Mammary epithelial cell (primary cell): ENCODE data around the gene HSPB1.

Experiments used
- EZH2 ChIP-seq: IDR thresholded peaks from 2 replicates; pipeline ENCODE4 v1.6.1; 2012; ENCODE audit warnings: low read length, inconsistent platforms, borderline replicate concordance
- TF ChIP-seq, protein P1 (sequence below), 2 donors: IDR thresholded peaks in 1 of 2; conservative IDR thresholded peaks in 1 of 2; 2 replicates each; pipeline ENCODE4 v1.5.1; 2011 to 2012; ENCODE audit warnings: inconsistent platforms in 2 of 2, low read length in 2 of 2, mild to moderate bottlenecking in 2 of 2, control low read depth in 1 of 2, low read depth in 1 of 2; ENCODE audit not compliant: insufficient read depth in 1 of 2; ENCODE audit errors: extremely low read depth in 1 of 2

DNA sequence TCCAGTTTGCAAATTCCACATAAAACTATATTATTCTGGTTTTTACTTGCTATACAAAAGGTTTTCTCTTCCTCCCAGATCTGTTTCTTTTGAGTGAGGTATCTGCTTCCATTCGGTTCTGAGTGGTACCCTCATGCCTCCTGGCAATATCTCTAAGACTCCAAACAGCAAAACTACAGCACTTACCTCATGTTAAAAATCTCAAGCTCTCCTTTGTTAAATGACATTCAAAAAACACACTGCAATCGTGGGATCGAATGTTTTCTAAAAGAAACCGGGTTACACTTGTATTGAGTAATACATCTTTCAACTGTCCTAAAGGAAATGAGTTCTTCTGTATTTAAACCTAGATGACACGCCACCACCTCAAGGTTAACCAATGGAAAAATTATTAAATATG, 45.2 kb downstream of the HSPB1 start:
- TF ChIP-seq, protein P1, sequence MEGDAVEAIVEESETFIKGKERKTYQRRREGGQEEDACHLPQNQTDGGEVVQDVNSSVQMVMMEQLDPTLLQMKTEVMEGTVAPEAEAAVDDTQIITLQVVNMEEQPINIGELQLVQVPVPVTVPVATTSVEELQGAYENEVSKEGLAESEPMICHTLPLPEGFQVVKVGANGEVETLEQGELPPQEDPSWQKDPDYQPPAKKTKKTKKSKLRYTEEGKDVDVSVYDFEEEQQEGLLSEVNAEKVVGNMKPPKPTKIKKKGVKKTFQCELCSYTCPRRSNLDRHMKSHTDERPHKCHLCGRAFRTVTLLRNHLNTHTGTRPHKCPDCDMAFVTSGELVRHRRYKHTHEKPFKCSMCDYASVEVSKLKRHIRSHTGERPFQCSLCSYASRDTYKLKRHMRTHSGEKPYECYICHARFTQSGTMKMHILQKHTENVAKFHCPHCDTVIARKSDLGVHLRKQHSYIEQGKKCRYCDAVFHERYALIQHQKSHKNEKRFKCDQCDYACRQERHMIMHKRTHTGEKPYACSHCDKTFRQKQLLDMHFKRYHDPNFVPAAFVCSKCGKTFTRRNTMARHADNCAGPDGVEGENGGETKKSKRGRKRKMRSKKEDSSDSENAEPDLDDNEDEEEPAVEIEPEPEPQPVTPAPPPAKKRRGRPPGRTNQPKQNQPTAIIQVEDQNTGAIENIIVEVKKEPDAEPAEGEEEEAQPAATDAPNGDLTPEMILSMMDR (conservative IDR thresholded peaks at IDR 0.05 in 1 of 2, IDR thresholded peaks at IDR 0.05 in 1 of 2; ENCODE audit: extremely low read depth in 1 of 2, insufficient read depth in 1 of 2, low read depth in 1 of 2, low read length in 2 of 2), result no peak
- no peak for TF ChIP-seq EZH2
